RWPE2 (cell line): Measurements from ENCODE around the gene EML5.

Source experiments
- ATAC-seq: fragments of 200-7000 bp; cut with Tn5 transposase; 3 replicates; pipeline ENCODE4 v1.9.1; 2021; ENCODE audit warnings: low read depth
- DNase-seq: peaks from one replicate; pipeline ENCODE4 v3.0.0-alpha.2; 2020; ENCODE audit warnings: low spot score
- H3K27ac ChIP-seq: fragments of 450-650 bp; 2 replicates; pipeline ENCODE4 v1.5.1; 2017; ENCODE audit warnings: mild to moderate bottlenecking; ENCODE audit not compliant: poor library complexity, severe bottlenecking
- H3K27me3 ChIP-seq: fragments of 250-450 bp; sonication (Bioruptor Pico); 2 replicates; pipeline ENCODE4 v1.5.1; 2021; ENCODE audit warnings: mild to moderate bottlenecking, moderate library complexity; ENCODE audit not compliant: insufficient read depth, poor library complexity, severe bottlenecking
- H3K36me3 ChIP-seq: fragments of 250-450 bp; sonication (Bioruptor Pico); 2 replicates; pipeline ENCODE4 v1.5.1; 2020; ENCODE audit warnings: low read depth, mild to moderate bottlenecking, moderate library complexity
- H3K4me1 ChIP-seq: fragments of 250-450 bp; sonication (Bioruptor Pico); 2 replicates; pipeline ENCODE4 v1.5.1; 2021; ENCODE audit warnings: mild to moderate bottlenecking, moderate library complexity; ENCODE audit not compliant: insufficient read depth, poor library complexity, severe bottlenecking
- H3K4me3 ChIP-seq: fragments of 250-450 bp; sonication (Bioruptor Pico); 2 replicates; pipeline ENCODE4 v1.5.1; 2021; ENCODE audit warnings: mild to moderate bottlenecking, moderate library complexity; ENCODE audit not compliant: severe bottlenecking
- H3K9me3 ChIP-seq: fragments of 250-450 bp; sonication (Bioruptor Pico); 2 replicates; pipeline ENCODE4 v1.5.1; 2021; ENCODE audit warnings: mild to moderate bottlenecking, moderate library complexity; ENCODE audit not compliant: severe bottlenecking
- CTCF ChIP-seq: fragments of 450-650 bp; IDR thresholded peaks from one replicate; pipeline ENCODE4 v1.5.1; 2017; ENCODE audit warnings: mild to moderate bottlenecking, moderate library complexity; ENCODE audit not compliant: poor library complexity, severe bottlenecking

The EML5 gene

GRCh38 chr14:88829188-88829587 lies 36.4 kb upstream of the EML5 start:
- no peak overlapping the region for H3K27ac ChIP-seq
- ATAC-seq (no peak), DNase-seq (no peak)
- H3K4me3 ChIP-seq, result no peak overlapping the region
- no peak for TF ChIP-seq CTCF
- H3K27me3 ChIP-seq, result no peaks in the 10 kb centered on the region
- peaks cover 19% of the 10 kb centered on the region for H3K4me1 ChIP-seq
- no peaks in the 10 kb centered on the region for H3K36me3 ChIP-seq
- no peaks in the 10 kb centered on the region for H3K9me3 ChIP-seq

DNA sequence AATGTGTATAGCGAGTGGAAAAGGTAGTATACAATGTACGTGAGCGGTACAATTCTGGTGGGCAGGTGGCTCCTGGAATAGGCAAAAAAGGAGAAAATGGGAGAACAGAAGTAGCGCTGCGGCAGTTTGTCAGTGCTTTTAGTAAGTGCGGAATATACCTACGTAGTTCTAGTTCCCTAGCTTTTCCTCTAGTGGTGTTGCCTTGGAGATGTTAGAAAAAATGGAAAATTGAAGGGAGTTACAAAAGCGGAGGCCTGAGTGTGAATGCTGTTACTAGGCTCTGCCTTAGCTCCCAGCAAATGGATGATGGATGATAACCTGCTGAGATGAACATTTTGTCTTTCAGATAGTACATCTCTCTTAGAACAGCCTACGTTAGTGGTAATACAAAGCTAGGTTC lies 32.8 kb upstream of the EML5 start:
- H3K27ac ChIP-seq, result no peak overlapping the region
- H3K4me3 ChIP-seq, result no peak overlapping the region
- ATAC-seq (no peak), DNase-seq (no peak)
- H3K4me1 ChIP-seq, result peaks cover 8% of the 10 kb centered on the region
- H3K27me3 ChIP-seq, result no peaks in the 10 kb centered on the region
- H3K9me3 ChIP-seq, result no peaks in the 10 kb centered on the region
- no peaks in the 10 kb centered on the region for H3K36me3 ChIP-seq
- TF ChIP-seq CTCF, result no peak

DNA sequence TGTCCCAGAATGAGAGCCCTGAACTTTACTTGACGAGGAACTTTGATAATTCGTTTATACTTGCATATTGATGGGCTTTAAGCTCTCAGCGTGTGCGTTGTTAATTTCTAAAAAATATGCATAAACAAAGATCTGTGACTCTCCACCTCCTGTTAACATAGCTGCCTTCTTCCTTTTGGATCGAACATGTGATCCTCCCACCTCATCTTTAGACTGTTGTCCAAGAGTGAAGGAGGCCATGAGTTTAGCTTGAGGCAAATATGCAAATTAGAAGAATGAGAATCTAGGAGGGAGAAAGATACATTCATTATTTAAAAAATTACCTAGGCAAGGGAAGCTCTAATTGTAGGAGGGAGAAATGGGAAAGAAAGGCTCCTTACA lies 32.3 kb upstream of the EML5 start:
- Histone ChIP-seq H3K27ac (peak overlapping the region; percentile 56), H3K4me3 (peak overlapping the region; percentile 50), H3K9me3 (no peaks in the 10 kb centered on the region), H3K4me1 (peaks cover 8% of the 10 kb centered on the region), H3K36me3 (no peaks in the 10 kb centered on the region), H3K27me3 (no peaks in the 10 kb centered on the region)
- no peak for TF ChIP-seq CTCF
- ATAC-seq, result no peak
- no peak for DNase-seq

- no peaks in the 10 kb centered on the region for H3K27me3 ChIP-seq
- no peaks in the 10 kb centered on the region for H3K36me3 ChIP-seq
- peak; percentile 93 for DNase-seq
- peak within 1 kb of the TSS; percentile 50 for H3K4me3 ChIP-seq
- H3K4me1 ChIP-seq, result peaks cover 8% of the 10 kb centered on the region
- peak within 1 kb of the TSS; percentile 56 for H3K27ac ChIP-seq
- no peaks in the 10 kb centered on the region for H3K9me3 ChIP-seq
- ATAC-seq, result peak; percentile 98
- TF ChIP-seq CTCF, result no peak
These were observed 31.7 kb upstream of the EML5 start, which contains the start of gene TTC8 for GRCh38 chr14:88824314-88825077. Gene TTC8 (plus strand): TSS chr14:88824651. CDS start chr14:88824708, 57 bp downstream.

DNA sequence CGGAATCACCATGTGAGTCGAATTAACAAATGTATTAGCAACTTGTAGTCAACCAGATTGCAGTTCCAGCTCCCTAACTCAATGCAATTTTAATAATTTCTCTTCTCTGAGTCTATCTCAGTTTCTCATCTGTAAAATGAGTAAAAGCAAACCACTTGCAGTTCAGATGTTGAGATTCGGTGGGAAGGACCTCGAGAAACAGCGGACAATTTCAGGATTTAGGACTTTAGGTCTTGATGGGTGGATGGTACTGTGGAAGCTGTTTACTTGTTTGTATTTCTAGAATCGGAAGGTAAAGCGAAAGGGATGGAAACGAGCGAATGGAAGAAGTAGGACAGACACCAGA lies 31.2 kb upstream of the EML5 start:
- no peak for TF ChIP-seq CTCF
- H3K4me3 ChIP-seq, result peak overlapping the region; percentile 50
- H3K27me3 ChIP-seq, result no peaks in the 10 kb centered on the region
- DNase-seq, result no peak
- H3K9me3 ChIP-seq, result no peaks in the 10 kb centered on the region
- no peak for ATAC-seq
- peak overlapping the region; percentile 56 for H3K27ac ChIP-seq
- no peaks in the 10 kb centered on the region for H3K36me3 ChIP-seq
- H3K4me1 ChIP-seq, result peaks cover 8% of the 10 kb centered on the region
